Non-pigmented ciliary epithelial cell (primary cell): ENCODE measurements around the gene SDK2.

Experiments
- DNase-seq: peaks from one replicate; pipeline ENCODE4 v3.0.0-alpha.2; 2010; ENCODE audit warnings: low read depth

The SDK2 gene

GRCh38 chr17:73553311-73553710 lies 90.9 kb downstream of the SDK2 start:
- no peak for DNase-seq

DNA sequence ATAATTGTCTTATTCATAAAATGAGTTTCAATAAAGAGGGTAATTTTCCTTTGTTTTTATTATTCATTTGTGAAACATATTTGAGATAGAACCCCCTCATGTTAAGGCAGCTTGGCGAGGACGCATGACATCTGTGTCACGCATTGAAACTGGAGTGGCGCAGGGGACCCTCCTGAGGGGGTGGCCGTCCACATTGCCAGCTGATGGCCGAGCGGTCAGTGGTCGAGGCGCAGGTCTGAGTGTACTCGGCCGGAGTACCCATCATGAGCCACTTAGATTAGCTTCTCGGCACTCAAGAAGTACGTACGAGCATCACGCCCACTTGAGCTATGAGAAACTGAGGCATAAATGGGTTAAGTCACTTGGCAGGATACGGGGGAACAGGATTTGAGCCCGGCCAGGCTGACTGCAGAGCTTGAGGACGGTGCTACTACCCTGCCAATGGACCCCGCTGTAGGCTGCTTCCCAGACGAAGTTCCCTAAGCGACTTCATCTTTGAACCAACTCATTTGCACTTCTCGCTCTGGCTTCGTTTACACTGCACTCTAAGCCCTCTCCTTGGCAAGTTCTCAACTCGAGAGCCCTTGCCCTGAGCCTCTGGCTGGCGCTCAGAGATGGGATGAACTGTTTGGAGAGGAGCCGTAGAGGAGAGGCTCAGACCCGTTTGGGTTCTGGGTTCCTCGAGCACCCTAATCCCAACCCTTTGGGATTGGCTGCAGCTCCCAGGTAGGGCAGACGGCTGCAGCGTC lies 91.8 kb downstream of the SDK2 start:
- no peak for DNase-seq

DNA sequence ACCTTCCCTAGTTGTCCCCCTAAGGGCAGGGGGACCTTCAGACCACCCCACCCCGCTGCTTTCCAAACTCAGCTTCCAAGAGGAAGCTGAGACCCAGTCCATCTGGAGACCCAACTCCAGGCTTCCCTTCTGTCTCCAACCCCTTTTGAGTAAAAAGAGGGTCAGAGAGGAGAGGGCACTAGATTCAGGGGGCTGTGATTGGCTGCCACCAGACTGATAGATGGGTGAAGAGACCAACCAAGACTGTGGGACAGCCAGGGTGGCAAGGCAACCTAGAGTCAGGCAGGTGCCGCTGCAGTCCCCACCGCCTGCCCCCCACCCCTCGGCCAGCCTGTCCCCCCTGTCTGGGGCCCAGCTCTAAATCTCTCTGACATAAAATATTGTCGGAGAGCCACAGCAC lies 92.5 kb downstream of the SDK2 start:
- DNase-seq = no peak

DNA sequence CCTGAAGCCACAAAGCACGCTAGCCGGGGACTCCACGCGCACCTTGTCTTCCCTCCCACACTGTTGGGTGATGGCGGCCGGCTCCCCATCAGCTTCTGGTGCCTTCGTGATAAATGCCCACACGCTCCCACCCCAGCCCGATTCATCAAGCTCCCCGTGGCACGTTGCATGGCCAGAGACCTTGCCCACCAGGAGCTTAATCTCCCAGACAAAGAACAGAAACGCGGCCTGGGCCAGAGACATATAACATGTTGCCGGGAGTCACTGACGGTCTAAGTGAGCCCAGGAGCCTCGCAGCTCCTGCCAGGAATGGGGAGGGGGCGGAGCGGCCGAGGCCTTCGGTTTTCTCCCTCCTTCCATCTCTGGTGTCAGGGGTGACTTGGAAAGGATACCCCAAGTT lies 93.1 kb downstream of the SDK2 start:
- DNase-seq = no peak

GRCh38 chr17:73550556-73550955 lies 93.7 kb downstream of the SDK2 start:
- DNase-seq = no peak

- DNase-seq = no peak
These were observed 94.3 kb downstream of the SDK2 start for GRCh38 chr17:73549841-73550430.

- DNase-seq = no peak
These were observed 95.5 kb downstream of the SDK2 start for GRCh38 chr17:73548620-73549311.

DNA sequence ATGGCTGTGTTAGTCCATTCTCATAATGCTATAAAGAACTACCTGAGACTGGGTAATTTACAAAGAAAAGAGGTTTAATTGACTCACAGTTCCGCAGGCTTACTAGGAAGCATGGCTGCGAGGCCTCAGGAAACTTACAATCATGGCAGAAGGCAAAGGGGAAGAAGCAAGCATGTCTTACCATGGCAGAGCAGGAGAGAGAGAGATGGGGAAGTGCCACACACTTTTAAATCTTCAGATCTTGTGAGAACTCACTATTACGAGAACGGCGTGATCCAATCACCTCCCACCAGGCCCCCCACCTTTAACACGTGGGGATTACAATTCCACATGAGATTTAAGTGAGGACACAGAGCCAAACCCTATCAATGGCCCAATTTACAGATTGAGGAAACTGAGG lies 96.5 kb downstream of the SDK2 start:
- no peak for DNase-seq

DNA sequence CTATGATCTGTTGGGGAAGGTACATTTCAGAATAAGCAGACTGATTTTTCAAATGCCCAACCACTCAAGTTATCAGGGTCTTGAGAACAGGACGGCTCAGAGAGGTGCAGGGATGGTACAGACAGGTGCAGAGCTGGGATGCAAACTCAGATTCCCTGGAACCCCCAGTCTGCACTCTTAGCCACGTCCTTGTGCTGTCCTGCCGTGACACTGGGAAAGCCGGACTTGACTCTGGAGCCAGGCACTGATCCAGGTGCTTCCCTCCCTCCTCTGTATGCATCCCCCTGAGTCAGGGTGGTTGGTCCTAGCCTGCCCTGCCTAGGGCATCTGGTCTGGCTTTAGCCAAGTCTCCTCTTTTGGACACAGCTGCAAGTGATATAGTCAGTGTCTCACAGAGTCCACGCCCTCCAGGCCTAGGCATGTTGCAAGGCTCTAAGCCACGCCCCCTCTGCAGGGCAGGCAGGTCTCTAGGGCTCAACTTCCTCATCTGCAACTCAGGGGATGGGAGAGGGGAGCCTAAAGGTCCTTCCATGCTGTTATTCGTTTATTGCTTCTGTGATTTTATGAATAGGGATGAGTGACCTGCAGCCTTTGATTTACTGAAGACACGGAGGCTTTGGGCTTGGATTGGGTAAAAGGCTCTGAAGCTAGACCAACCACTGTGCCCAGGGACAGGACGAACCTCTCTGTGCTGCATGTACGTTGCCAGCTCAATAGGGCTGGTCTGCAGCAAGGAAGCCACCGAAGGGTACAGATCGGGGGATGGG lies 97.3 kb downstream of the SDK2 start:
- DNase-seq = no peak

GRCh38 chr17:73546114-73546513 lies 98.1 kb downstream of the SDK2 start:
- no peak for DNase-seq

- DNase-seq = no peak
These were observed 98.9 kb downstream of the SDK2 start for GRCh38 chr17:73545109-73546032.

GRCh38 chr17:73544333-73544732 lies 99.9 kb downstream of the SDK2 start:
- no peak for DNase-seq

DNA sequence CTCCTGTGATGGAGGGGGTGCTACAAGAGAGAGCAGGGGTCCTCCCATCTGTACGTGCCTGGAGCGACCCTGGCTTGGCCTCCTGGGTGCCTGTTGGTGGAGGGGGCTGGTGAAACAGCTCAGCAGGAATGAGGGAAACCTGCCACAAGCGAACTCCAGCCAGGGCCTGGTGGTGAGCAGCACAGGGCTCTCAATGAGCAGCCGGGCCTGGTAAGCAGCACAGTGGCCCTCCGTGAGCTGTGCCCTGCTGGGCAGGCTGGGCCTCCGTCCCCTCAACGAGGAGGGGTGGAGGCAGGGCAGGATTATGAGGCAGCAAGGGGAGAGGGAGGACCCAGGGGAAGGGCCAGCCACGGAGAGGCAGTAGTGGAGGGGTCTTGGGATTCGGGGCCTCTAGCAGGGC lies 101.9 kb downstream of the SDK2 start:
- DNase-seq = no peak

DNA sequence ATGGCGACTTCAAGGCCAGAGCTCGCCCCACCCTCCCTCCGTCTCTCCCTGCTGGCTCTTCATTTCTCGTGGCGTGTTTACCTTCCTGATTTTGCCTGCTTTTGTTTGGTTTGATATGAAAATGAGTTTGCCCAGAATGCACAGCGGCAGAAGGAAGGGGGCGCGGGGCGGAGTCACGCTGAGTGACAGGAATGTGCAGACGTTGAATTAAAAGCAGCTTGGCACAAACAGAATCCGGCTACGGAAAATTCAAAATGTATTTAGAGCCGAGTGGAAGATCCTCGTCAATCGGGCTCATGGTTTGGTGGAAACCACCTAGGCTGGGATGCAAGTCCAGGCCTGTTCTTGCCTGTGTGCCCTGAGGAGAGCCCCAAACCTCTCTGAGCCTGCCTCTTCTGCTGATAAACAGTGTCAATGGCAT lies 102.7 kb downstream of the SDK2 start:
- no peak for DNase-seq

GRCh38 chr17:73541111-73541510 lies 103.1 kb downstream of the SDK2 start:
- no peak for DNase-seq

- DNase-seq = no peak
These were observed 105.1 kb downstream of the SDK2 start for GRCh38 chr17:73539166-73539565.

DNA sequence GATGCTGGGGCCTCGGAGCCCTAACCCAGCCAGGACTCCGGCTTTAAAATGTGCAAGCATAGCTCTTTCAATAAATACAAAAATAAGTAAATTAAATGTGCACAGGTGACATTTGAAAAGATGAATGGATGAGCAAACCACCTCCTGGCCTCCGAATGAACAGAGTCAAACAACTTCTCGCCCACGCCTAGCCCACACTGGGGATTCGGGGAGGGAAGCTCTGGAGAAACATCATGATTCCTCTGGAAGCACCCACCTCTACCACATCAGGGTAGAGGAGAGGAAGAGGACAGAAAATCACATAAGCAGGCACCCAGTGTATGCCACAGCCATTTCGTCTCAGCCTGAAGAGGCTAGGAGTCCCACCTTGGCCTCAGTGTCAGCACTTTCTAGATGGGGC lies 105.8 kb downstream of the SDK2 start:
- DNase-seq = no peak

DNA sequence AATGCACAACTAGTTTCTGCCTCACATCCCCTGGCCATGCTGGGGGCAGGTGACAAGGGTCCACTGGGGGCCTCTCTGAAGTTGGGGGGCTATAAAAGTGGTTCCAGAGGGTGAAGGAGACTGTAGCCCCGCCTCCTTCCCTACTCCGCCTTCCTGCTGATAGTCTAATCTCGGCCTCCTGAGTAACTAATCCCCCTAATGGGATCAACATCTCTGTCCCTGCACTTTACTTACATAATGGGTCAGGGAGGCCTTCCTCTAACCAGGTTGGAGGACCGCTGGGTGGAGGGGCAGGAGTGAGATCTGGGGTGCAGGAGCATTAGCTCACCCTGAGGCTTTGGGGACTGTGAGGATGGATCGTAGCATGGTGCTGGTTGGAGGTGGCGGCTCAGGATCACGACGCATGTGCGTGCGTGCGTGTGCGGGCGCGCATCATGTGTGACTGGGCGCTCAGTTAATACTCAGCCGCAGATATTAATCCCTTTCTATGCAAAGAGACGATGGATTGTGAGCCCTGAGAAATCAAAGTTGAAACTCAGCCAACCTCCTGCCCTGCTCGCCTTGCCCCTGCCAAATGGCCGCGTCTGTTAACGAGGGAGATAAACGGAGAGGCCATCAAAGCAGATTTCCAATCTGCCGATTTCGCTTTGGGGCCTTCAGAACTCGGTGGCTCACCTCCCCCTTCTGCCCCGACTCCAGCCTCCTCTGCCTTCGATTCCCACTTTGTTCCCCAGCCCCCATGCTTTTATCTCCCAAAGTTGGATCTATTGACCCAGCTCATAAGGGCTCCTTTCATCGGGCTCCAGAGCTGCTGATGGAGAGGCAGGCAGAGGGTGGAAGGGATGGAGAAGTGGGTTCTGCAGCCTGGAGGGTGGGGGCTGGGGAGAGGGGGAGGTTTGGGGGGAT lies 107.3 kb downstream of the SDK2 start:
- no peak for DNase-seq

DNA sequence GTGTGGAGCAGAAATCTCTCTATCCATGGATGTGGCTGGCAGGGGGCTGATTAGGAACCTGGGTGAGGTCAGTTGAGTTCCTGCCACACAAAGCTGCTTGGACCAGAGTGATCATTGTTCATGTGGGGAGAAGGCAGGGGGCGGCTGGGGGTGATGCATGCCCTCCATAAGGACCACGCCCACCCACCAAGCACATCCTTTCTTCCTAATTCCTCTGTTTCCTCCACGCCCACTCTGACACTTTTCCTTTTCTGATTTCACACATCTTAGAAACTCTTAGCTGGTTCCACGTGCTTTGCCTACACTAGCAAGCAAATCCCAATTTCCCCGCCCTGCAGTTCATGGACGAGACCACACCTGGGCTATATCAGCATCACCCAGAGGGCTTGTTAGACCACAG lies 108.5 kb downstream of the SDK2 start:
- DNase-seq = no peak

- DNase-seq = no peak
These were observed 109.9 kb downstream of the SDK2 start for GRCh38 chr17:73534209-73534909.
